ENCODE data around the gene HIVEP2. TPM values are rescaled to one million over a fixed set of nuclear protein-coding genes. Genes with fewer than 3 reads are reported as not detected.

HIVEP2 gene
- total RNA-seq, 4 donors from 2014 or later = 17.5 to 21.8 (median 20.6) TPM

- no peak for TF ChIP-seq CTCF (IDR thresholded peaks at IDR 0.05; ENCODE audit: low read depth)
These were observed 170.9 kb downstream of the HIVEP2 start for GRCh38 chr6:142773859-142774648.

GRCh38 chr6:142773324-142773723 lies 171.7 kb downstream of the HIVEP2 start:
- TF ChIP-seq CTCF (IDR thresholded peaks at IDR 0.05; ENCODE audit: low read depth) = no peak

- no peak for TF ChIP-seq CTCF (IDR thresholded peaks at IDR 0.05; ENCODE audit: low read depth)
These were observed 173.8 kb downstream of the HIVEP2 start for GRCh38 chr6:142771162-142771561.

- no peak for TF ChIP-seq CTCF (IDR thresholded peaks at IDR 0.05; ENCODE audit: low read depth)
These were observed 179.7 kb downstream of the HIVEP2 start for GRCh38 chr6:142765306-142765705.

- no peak for TF ChIP-seq CTCF (IDR thresholded peaks at IDR 0.05; ENCODE audit: low read depth)
These were observed 180.7 kb downstream of the HIVEP2 start for GRCh38 chr6:142764311-142764710.

GRCh38 chr6:142763205-142763604 lies 181.8 kb downstream of the HIVEP2 start:
- no peak for TF ChIP-seq CTCF (IDR thresholded peaks at IDR 0.05; ENCODE audit: low read depth)

GRCh38 chr6:142761756-142762155 lies 183.2 kb downstream of the HIVEP2 start:
- TF ChIP-seq CTCF (IDR thresholded peaks at IDR 0.05; ENCODE audit: low read depth) = no peak
